Suprapubic skin (tissue), 4 donors: ENCODE results near the gene AGTRAP. TPM values are rescaled to one million over a fixed set of nuclear protein-coding genes. Genes with fewer than 3 reads are reported as not detected.
A peak's percentile ranks its signal among the peaks of the same experiment; 100 is the strongest.

Experiments
- DNase-seq, 2 donors: peaks; one replicate each; pipeline ENCODE4 v3.0.0-alpha.2; 2019; ENCODE audit warnings: low spot score in 2 of 2
- H3K27ac ChIP-seq: fragments of 200-600 bp; sonication (generic); one replicate; pipeline ENCODE4 v1.5.1; 2019
- H3K27me3 ChIP-seq: fragments of 200-600 bp; sonication (generic); one replicate; pipeline ENCODE4 v1.5.1; 2019
- H3K36me3 ChIP-seq: fragments of 200-600 bp; sonication (generic); one replicate; pipeline ENCODE4 v1.5.1; 2019
- H3K4me1 ChIP-seq: fragments of 200-600 bp; sonication (generic); one replicate; pipeline ENCODE4 v1.5.1; 2019
- H3K4me3 ChIP-seq: fragments of 200-600 bp; sonication (generic); one replicate; pipeline ENCODE4 v1.5.1; 2019; ENCODE audit warnings: mild to moderate bottlenecking
- H3K9me3 ChIP-seq: fragments of 200-600 bp; sonication (generic); one replicate; pipeline ENCODE4 v1.5.1; 2019
- CTCF ChIP-seq, 2 donors: fragments of 200-600 bp in 1 of 2; fragments of 450-650 bp in 1 of 2; sonication (generic) in 1 of 2; IDR thresholded peaks; one replicate each; pipeline ENCODE4 v1.5.1; 2016 to 2019; ENCODE audit warnings: antibody characterized with exemption in 2 of 2, mild to moderate bottlenecking in 1 of 2, moderate library complexity in 1 of 2
- EP300 ChIP-seq: sonication (generic); formaldehyde crosslinking; IDR thresholded peaks from one replicate; pipeline ENCODE4 v1.6.1; 2017; ENCODE audit warnings: antibody characterized with exemption
- POLR2A ChIP-seq, 2 donors: fragments of 450-650 bp; IDR thresholded peaks; one replicate each; pipeline ENCODE4 v1.6.1; 2017; ENCODE audit warnings: antibody characterized with exemption in 2 of 2, mild to moderate bottlenecking in 2 of 2, moderate library complexity in 2 of 2
- POLR2AphosphoS5 ChIP-seq, 3 donors: sonication (generic); formaldehyde crosslinking; IDR thresholded peaks; one replicate each; pipeline ENCODE4 v1.6.1; 2017; ENCODE audit warnings: antibody characterized with exemption in 3 of 3
- WGBS: methylation state at CpG from one replicate; pipeline ENCODE4 v1.1.5; 2018; 5-methylcytosine and 5-hydroxymethylcytosine counted together
- total RNA-seq, 4 donors: library from RNA; depleted of rRNA; stranded (reverse); fragments of >200 nt; gene quantifications; one replicate each; pipeline ENCODE4 v1.1.0, GENCODE V29; 2016

AGTRAP gene
- total RNA-seq, 4 donors from 2014 or later: 34.7 to 52.5 (median 47.2) TPM

GRCh38 chr1:11691928-11692711, 43.8 kb upstream of the AGTRAP start:
- H3K36me3 ChIP-seq: no peaks in the 10 kb centered on the region
- no peak for DNase-seq
- 14% methylated on average over 40 of the region's 64 CpGs for WGBS
- H3K4me3 ChIP-seq: peak overlapping the region; percentile 52
- peaks cover 72% of the 10 kb centered on the region for H3K27me3 ChIP-seq
- no peaks in the 10 kb centered on the region for H3K9me3 ChIP-seq
- H3K4me1 ChIP-seq: peaks cover 33% of the 10 kb centered on the region
- no peak for TF ChIP-seq EP300
- no peak for TF ChIP-seq POLR2A (IDR thresholded peaks at IDR 0.05)
- TF ChIP-seq POLR2AphosphoS5 (IDR thresholded peaks at IDR 0.05): no peak
- no peak for TF ChIP-seq CTCF (IDR thresholded peaks at IDR 0.05)
- no peak overlapping the region for H3K27ac ChIP-seq

GRCh38 chr1:11693024-11693590, 42.8 kb upstream of the AGTRAP start:
- peaks cover 33% of the 10 kb centered on the region for H3K4me1 ChIP-seq
- DNase-seq: no peak
- no peak overlapping the region for H3K4me3 ChIP-seq
- no peak overlapping the region for H3K27ac ChIP-seq
- TF ChIP-seq EP300 (no peak), CTCF (IDR thresholded peaks at IDR 0.05) (no peak), POLR2AphosphoS5 (IDR thresholded peaks at IDR 0.05) (no peak), POLR2A (IDR thresholded peaks at IDR 0.05) (no peak)
- H3K9me3 ChIP-seq: no peaks in the 10 kb centered on the region
- 4% methylated on average over 6 of the region's 6 CpGs for WGBS
- H3K36me3 ChIP-seq: no peaks in the 10 kb centered on the region
- H3K27me3 ChIP-seq: peaks cover 76% of the 10 kb centered on the region

DNA sequence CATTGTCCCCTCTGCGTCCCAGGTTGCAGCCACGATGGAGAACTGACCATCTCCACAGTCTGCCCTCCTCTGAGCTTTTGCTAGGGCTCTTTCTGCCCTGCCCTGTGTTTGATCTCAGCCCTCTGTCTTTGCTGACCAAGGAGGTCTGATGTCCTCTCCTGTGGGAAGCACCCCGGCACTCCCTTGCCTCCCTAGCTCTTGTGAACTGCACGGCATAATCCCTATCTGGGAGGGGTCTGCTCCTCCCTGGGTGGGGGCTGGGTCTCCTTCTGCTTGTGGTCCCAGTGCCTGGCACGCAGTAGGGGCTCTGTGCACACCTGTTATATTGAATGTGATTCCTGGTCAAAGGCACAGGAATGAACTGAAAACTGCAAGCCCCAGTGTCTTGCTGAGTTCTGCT, 42.0 kb upstream of the AGTRAP start:
- Histone ChIP-seq H3K4me1 (peaks cover 33% of the 10 kb centered on the region), H3K27me3 (peaks cover 67% of the 10 kb centered on the region), H3K9me3 (no peaks in the 10 kb centered on the region), H3K36me3 (no peaks in the 10 kb centered on the region), H3K27ac (no peak overlapping the region), H3K4me3 (no peak overlapping the region)
- TF ChIP-seq POLR2AphosphoS5 (IDR thresholded peaks at IDR 0.05): no peak
- TF ChIP-seq EP300: no peak
- TF ChIP-seq CTCF (IDR thresholded peaks at IDR 0.05): no peak
- no peak for TF ChIP-seq POLR2A (IDR thresholded peaks at IDR 0.05)
- DNase-seq: no peak
- 83% methylated on average over 5 of the region's 5 CpGs for WGBS

GRCh38 chr1:11695861-11696260, 40.1 kb upstream of the AGTRAP start:
- no peak for DNase-seq
- peaks cover 29% of the 10 kb centered on the region for H3K4me1 ChIP-seq
- no peak for TF ChIP-seq CTCF (IDR thresholded peaks at IDR 0.05)
- TF ChIP-seq POLR2A (IDR thresholded peaks at IDR 0.05): no peak
- no peak for TF ChIP-seq POLR2AphosphoS5 (IDR thresholded peaks at IDR 0.05)
- TF ChIP-seq EP300: no peak
- WGBS: 90% methylated on average over 6 of the region's 6 CpGs
- no peak overlapping the region for H3K27ac ChIP-seq
- peaks cover 54% of the 10 kb centered on the region for H3K27me3 ChIP-seq
- H3K4me3 ChIP-seq: no peak overlapping the region
- H3K9me3 ChIP-seq: no peaks in the 10 kb centered on the region
- no peaks in the 10 kb centered on the region for H3K36me3 ChIP-seq

- Histone ChIP-seq H3K4me3 (no peak overlapping the region), H3K9me3 (no peaks in the 10 kb centered on the region), H3K27me3 (peaks cover 54% of the 10 kb centered on the region), H3K36me3 (no peaks in the 10 kb centered on the region), H3K4me1 (peaks cover 26% of the 10 kb centered on the region), H3K27ac (no peak overlapping the region)
- WGBS: 82% methylated on average over 7 of the region's 8 CpGs
- TF ChIP-seq POLR2A (IDR thresholded peaks at IDR 0.05): no peak
- TF ChIP-seq CTCF (IDR thresholded peaks at IDR 0.05): no peak
- TF ChIP-seq EP300: no peak
- TF ChIP-seq POLR2AphosphoS5 (IDR thresholded peaks at IDR 0.05): no peak
- DNase-seq: no peak
Observed at GRCh38 chr1:11697188-11697892, 38.6 kb upstream of the AGTRAP start.
